Suprapubic skin (tissue), 3 donors: Measurements from ENCODE around the gene DYNC2LI1.

Experiments used
- CTCF ChIP-seq, 2 donors: fragments of 200-600 bp in 1 of 2; fragments of 450-650 bp in 1 of 2; sonication (generic) in 1 of 2; IDR thresholded peaks; one replicate each; pipeline ENCODE4 v1.5.1; 2016 to 2019; ENCODE audit warnings: antibody characterized with exemption in 2 of 2, mild to moderate bottlenecking in 1 of 2, moderate library complexity in 1 of 2
- POLR2AphosphoS5 ChIP-seq, 3 donors: sonication (generic); formaldehyde crosslinking; IDR thresholded peaks; one replicate each; pipeline ENCODE4 v1.6.1; 2017; ENCODE audit warnings: antibody characterized with exemption in 3 of 3

- no peak for TF ChIP-seq CTCF (IDR thresholded peaks at IDR 0.05)
- no peak for TF ChIP-seq POLR2AphosphoS5 (IDR thresholded peaks at IDR 0.05)
Measured at GRCh38 chr2:43840965-43841364, 67.1 kb downstream of the DYNC2LI1 start.
